Activated CD4-positive, alpha-beta T cell treated with anti-CD3 and anti-CD28 coated beads, Interleukin-2, amount 50 U/mL, for 1 hour (primary cell): ENCODE measurements around the gene CNIH1.
"Not testable (repeated sequence)": the region's sequence is repeated elsewhere in the genome, so short reads cannot be mapped to it uniquely, and the experiment has no call there.

Source experiments
- DNase-seq: peaks from one replicate; pipeline ENCODE4 v3.0.0-alpha.2; 2020

The CNIH1 gene

DNA sequence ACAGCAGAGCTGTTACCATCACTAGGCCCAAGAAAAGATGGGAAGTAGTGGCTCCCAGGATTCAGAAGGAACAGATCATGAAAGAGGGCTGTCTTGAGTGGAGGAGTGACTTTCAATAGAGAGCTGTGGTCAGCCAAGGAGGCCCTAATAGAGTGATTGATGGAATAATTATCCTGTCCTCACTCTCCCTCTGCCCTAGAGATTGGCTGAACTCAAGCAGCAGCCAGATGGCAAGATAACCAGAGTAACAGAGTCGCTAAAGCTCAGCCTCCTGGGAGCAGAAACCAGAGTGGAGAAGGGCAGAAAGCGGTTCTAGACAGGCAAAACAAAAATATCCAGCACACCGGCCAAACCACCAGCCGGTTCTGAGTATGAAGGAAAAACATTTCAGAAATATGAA, 24.5 kb upstream of the CNIH1 start:
- DNase-seq: no peak

DNA sequence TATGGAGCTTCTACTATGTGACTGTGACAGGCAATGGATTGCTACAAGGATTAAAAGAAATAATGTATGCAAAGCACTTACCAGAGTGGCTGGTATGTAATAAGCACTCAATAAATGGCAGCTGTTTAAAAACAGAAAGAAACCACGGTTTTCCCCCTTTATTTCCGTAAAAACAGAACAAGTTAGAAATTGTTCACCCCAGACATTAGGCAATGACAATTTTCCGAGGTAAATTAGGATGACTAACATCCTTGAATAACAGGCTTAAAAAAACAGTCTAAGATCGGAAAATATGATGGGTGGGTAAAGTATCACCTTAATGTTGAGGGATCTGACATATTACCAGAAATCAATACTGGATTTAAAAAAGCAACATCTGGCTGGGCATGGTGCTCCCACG, 20.9 kb upstream of the CNIH1 start:
- DNase-seq: no peak

DNA sequence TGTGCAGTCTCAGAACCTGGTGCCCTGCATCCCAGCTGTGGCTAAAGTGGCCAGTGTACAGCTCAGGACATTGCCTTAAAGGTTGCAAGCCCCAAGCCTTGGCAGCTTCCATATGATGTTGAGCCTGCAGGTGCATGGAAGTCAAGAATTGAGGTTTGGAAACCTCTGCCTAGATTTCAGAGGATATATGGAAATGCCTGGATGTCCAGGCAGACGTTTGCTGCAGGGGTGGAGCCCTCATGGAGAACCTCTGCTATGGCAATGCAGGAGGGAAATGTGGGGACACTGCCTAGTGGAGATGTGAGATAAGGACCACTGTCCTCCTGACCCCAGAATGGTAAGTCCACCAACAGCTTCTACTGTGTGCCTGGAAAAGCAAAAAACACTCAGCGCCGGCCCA, 17.9 kb upstream of the CNIH1 start:
- no peak for DNase-seq

DNA sequence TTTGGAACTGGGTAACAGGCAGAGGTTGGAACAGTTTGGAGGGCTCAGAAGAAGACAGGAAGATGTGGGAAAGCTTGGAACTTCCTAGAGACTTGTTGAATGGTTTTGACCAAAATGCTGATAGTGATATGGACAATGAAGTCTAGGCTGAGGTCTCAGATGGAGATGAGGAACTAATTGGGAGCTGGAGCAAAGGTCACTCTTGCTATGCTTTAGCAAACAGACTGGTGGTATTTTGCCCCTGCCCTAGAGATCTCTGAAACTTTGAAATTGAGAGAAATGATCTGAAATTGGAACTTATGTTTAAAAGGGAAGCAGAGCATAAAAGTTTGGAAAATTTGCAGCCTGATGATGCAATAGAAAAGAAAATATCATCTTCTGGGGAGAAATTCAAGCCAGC, 17.4 kb upstream of the CNIH1 start:
- not testable (repeated sequence) for DNase-seq

DNA sequence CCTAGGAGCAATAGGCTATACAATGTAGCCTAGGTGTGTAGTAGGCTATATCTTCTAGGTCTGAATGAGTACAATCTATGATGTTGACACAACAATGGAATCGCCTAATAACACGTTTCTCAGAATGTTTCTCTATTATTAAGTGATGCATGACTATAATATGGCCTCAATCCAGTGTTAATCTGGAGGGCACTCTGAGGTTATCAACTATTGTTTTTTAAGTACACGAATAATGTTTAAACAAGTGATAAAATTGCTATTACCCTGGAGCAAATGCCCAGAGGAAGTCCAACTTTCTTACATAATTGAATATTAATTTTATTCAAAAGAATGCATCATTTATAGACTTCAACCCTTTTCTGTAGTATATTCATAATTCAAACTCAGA, 16.4 kb upstream of the CNIH1 start:
- no peak for DNase-seq

DNA sequence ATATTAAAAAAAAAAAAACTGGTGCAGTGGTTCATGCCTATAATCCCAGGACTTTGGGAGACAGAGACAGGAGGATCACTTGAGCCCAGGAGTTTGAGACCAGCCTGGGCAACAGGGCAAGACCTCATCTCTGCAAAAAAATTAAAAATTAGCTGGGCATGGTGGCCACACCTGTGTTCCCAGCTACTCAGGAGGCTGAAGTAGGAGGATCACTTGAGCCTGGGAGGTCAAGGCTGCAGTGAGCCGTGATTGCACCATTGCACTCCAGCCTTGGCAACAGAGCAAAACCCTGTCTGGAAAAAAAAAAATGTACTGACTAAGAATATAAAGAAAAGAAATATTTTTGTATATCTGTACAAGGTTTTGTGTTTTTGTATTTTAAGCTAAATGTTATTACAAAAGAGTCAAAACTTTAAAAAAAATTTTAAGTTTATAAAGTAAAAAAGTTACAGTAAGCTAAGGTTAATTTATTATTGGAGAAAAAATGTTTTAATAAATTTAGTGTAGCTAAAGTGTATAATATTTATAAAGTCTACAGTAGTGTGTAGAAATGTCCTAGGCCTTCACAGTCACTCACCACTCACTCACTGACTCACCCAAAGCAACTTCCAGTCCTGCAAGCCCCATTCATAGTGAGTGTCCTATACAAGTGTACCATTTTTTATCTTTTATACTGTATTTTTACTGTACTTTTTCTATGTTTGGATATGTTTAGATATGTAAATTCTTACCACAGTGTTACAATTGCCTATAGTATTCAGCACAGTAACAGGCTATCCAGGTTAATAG, 15.8 kb upstream of the CNIH1 start:
- not testable (repeated sequence) for DNase-seq

DNA sequence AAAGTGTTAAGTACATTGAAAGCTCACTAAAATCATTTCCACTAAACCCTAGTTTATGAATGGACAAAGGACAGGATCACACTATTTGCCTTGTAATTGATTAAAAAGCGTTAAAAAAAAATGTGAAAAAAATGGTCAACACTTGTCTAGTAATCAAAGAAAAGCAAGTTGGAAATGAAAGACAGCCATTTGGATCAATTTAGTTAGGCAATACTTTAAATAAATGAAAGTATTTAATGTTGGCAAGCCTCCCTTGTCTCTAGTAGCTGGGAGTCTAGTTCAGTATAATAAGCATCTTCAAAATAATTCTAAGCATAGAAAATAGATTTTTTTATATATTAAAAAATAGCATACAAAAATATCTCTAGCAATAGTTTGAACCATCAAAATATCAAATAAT, 14.2 kb upstream of the CNIH1 start:
- no peak for DNase-seq

DNA sequence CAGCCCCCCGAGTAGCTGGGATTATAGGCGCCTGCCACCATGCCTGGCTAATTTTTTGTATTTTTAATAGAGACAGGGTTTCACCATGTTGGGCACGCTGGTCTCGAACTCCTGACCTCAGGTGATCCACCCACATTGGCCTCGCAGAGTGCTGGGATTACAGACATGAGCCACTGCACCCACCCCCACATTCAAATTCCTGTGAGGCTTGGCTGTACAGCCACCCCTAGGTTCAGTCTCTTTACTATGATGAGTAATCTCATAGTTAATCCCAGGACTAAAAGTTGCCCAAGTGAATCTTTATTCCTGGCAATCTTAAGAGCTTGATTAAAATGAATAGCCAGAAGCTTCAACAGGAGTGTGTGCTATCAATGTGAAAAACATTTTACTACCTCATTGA, 12.8 kb upstream of the CNIH1 start:
- not testable (repeated sequence) for DNase-seq

DNA sequence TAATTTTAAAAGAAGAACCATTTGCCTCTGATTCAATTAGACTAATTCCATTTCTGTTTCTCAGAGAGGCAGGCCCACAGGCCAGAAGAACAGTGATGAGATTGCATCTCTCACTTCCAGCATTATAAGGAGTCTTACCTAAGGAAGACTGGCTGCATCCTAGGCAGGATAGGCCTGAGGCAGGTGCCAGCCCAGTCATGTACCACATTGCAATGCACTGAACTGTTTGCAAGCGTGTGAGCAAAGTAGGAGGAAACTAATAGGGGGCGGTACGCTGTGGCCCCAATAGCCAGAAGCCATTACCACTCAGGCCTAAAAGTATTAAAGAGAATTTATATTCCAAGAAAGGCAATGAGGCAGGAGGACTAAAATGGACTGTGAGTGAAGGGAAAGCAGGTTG, 12.1 kb upstream of the CNIH1 start:
- DNase-seq: no peak

DNA sequence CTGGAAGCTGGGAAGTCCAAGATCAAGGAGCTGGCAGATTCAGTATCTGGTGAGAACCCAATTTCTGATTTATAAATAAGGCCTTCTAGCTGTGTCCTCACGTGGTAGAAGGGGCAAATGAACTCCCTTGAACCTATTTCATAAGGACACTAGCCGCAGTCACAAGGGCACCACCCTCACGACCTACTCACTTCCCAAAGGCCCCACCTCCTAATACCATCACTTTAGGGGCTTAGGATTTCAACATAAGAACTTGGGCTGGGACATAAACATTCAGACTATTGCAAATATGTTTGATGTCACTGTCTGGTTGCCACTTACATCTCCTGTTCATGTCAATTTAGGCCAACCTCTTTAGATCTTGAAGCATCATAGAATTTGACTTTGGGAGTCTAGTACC, 10.8 kb upstream of the CNIH1 start:
- no peak for DNase-seq

DNA sequence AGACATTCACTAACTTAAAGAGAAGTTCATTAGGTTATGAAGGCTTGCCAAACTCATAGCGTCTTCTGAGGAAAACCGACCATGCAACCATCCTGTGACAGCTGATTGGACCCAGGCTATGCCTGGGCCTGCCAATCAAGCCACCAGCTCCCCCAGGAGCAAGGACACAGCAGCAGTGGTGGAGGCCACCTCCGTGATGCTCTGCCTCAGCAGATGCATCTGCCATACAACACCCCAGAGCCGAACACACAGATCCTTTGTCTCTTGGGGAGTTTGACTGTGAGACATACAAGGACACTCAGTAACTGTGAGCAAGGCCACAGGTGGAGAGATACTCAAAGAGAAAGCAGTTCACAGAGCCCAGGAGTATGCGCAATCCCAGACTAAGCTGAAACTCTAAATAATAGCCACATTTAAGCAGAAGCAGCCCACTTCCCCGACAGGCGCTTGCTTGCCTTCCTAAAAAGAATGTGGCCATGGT, 10.0 kb upstream of the CNIH1 start:
- no peak for DNase-seq

DNA sequence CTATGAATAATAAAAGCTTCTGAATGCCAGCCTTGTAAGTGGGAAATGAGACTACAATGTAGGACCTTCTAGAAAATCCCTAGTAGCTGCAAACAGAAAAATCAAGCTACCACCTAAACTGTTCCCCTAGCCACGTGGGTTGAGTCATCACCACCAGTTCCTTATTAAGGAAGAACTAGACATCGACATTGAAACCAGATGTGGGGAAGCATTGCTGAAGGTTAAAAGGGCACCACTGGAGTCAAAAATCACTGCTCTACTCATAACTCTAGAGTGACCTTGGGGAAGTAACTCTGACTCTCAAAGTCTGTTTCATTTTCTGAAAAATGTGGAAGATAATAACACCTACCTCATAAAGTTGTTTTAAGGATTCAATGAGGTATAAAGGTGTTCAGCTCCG, 9.4 kb upstream of the CNIH1 start:
- DNase-seq: no peak

DNA sequence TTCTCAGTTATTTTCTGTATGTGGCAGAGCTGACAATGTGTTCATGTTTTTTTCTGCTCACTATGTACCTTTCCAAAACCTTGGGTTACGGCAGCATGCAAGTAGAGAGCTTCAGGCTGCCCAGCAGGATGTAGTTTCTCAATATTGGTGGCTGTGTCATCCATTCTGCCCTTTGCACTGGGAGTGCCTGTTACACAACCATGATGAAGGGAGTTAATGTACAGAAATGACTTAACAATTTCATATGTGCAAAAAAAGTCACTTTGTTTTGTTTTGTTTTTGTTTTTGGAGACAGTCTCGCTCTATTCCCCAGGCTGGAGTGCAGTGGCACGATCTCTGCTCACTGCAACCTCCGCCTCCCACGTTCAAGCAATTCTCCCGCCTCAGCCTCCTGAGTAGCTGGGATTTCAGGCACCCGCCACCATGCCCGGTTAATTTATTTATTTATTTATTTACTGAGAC, 6.1 kb upstream of the CNIH1 start:
- no peak for DNase-seq

DNA sequence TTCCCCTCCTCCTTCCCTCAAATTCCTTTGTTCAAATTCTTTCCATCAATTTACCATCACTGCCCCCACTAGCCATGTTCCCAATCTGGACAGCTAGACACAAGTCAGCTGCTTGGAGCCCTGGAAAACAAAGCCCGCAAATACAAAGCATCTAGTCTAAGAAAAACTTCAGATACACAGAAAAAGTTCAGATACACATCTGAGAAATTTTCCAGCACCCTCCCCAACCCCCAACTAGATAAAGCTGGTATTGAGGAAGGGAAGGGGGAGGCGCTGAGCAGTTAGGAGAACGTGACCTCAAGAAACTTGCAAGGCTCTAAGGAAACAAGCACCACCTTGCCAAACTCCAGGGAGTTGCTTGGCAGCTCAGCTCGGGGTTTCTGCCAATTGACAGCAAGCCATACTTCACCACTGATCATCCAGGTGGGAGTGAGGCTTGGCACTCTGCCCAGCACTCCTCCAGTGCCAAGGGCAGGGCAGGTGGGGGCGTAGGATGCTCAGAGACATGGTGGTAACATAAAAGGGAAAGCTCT, 5.1 kb upstream of the CNIH1 start:
- DNase-seq: no peak

DNA sequence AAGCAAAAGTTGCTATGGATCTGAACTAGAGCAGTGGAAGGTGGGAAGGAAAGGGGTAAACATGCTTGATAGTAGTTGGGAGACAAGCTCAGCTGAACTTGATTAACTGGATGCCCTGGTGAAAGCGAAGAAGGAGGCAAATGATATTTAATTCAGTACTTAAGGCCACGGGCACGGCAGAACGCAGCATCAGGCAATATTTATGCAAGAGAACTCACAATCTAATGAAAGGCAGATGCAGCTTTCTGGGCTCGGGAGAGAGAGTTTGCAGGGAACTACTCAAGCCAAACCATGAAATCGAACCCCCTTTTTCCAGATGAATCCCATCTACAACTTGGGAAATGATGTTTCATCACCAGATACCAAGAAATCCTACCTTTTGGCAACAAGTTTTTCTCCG, 3.5 kb upstream of the CNIH1 start:
- DNase-seq: no peak

DNA sequence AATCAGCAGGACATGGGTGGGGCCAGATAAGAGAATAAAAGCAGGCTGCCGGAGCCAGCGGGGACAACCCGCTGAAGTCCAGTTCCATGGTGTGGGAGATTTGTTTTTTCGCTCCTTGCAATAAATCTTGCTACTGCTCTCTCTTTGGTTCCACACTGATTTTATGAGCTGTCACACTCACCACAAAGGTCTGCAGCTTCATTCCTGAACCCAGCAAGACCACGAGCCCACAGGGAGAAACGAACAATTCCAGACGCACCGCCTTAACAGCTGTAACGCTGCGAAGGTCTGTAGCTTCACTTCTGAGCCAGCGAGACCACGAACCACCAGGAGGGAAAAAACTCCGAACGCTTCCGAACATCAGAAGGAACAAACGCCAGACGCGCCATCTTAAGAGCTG, 2.8 kb upstream of the CNIH1 start:
- DNase-seq: no peak

DNA sequence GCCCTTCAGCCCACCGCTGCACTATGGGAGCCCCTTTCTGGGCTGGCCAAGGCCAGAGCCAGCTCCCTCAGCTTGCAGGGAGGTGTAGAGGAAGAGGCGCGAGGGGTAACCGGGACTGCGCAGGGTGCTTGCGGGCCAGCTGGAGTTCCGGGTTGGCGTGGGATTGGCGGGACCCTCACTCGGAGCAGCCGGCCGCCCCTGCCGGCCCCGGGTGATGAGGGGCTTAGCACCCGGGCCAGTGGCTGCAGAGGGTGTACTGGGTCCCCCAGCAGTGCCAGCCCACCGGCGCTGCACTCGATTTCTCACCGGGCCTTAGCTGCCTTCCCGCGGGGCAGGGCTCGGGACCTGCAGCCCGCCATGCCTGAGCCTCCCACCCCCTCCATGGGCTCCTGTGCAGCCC, 1.8 kb upstream of the CNIH1 start:
- not testable (repeated sequence) for DNase-seq

DNA sequence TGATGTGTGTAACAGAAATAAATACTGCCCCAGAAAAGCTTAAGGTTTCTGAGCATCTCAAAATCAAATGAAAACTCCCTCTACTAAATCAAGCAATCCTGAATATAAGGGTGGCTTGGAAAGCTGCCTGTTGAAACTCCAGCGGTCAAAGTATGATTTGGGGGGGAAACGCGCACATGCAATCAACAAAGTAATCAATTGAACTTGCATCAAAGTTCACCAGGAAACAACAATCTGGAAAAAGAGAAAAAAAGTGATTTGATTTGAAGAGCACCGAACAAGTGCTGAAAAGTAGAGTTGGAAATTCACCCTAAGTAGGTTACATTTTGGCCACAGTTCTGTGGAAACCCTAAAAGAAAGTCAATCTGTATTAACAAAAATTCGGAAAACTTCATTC, 700 bp downstream of the CNIH1 start:
- no peak for DNase-seq

DNA sequence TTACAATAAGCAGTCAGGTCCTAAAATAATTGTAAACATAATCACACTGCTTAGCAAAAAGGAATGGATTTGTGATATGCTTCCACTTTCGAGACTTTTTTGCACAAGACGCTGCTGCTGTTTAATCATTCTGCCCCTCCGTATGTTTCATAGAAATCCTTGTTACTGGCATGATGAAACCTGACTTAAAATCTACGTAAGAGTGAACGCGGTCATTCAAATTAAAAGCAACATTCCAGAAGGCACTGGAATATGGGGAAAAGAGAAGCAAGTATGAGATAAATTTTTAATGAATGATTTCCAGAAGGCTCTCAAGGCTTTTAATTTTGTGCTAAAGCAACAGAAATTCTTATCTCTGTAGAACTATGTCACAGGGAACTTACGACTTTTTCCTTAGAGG, 1.1 kb downstream of the CNIH1 start:
- no peak for DNase-seq

DNA sequence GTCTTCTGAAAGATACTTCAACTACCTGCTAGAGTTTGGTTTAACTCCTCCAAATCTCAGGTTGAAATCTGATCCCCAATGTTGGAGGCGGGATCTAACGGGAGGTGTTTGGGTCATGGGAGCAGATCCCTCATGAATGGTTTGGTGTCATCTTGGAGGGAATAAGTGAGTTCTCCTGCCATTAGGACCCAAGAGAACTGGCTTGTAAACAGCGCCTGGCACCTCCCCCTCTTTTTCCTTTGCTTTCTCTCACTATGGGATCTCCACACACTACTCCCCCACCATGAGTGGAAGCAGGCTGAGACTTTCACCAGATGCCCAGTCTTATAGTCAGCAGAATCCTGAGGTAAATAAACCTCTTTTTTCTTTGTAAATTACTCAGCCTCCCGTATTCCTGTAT, 2.5 kb downstream of the CNIH1 start:
- no peak for DNase-seq

DNA sequence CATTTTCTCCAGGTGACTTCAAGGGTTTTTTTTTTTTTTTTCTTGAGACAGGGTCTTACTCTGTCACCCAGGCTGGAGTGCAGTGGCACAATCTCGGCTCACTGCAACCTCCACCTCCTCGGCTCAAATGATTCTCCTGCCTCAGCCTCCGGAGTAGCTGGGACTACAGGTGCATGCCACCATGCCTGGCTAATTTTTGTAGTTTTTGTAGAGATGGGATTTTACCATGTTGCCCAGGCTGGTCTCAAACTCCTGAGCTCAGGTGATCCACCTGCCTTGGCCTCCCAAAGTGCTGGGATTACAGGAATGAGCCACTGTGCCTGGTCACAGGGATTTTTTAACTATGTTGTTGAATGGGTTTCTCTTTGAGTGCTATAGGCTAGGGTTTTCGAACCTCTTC, 3.2 kb downstream of the CNIH1 start:
- DNase-seq: not testable (repeated sequence)

DNA sequence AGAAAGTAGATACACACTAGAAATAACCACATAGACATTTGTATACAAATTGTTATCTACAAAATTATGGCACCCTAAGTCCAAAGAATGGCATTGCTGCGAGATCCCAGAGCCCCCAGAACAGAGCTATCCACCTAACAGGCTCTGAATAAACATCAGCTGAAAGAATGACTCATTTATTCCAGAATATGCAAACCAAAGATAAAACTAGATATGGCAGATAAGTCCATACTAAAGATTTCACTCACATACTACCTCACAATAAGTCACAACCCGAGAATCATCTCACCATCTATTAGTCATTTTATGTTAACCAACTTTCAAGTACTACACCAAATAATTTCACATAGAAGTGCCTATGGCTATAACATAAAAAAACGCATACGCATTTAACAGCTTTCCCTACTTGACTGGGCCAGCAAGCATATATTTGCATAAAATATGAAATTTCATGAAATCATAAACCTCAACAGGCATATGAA, 5.6 kb downstream of the CNIH1 start:
- DNase-seq: no peak

DNA sequence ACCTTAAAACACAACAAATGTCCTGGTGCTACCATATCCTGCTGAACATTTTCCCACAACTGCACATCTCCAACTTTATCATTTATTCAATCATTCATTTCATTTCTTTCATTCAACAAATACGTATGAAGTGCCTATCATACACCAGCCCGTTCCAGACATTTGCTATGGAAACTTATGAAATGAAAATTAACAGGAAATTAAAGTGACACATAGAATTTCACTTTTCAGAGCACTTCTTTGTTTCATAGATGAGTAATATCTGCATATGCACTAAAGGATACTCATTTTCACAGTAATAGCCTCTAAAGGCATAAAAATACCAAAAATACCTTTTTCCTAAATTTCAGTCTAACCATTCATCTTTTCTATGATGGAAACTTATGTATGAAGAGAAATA, 12.6 kb downstream of the CNIH1 start:
- no peak for DNase-seq

DNA sequence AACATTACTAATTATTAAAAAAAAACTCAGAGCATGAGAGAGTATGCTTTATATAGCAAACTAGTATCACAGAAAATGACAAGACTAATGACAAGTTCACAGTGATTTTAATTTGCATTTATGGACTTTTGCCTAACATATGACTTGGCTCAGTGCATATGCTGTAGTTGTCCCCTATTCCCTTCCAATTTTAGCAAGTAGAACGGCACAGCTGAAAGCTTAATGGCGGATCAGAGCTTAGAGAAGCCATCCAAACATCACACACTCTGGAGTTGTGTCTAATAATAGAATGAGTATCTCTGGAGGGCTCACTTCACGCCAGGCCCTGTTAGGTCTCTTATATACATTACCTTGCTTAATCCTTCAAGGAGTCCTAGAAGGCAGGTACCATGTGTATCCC, 13.3 kb downstream of the CNIH1 start:
- no peak for DNase-seq
